PFSK-1 (cell line): ENCODE data around the gene GAGE12E.
"Not testable (repeated sequence)": the region's sequence is repeated elsewhere in the genome, so short reads cannot be mapped to it uniquely, and the experiment has no call there.

ENCODE experiments used
- FOXP2 ChIP-seq: optimal IDR thresholded peaks from 2 replicates; pipeline ENCODE3; 2011; ENCODE audit warnings: borderline replicate concordance, control low read depth, inconsistent platforms; ENCODE audit not compliant: insufficient read depth; ENCODE audit errors: extremely low read length, extremely low read depth
- POLR2AphosphoS5 ChIP-seq: IDR thresholded peaks from 2 replicates; pipeline ENCODE4 v1.6.1; 2012; ENCODE audit warnings: low read depth, mild to moderate bottlenecking, control low read depth, low read length, moderate library complexity
- SIN3A ChIP-seq: IDR thresholded peaks from 2 replicates; pipeline ENCODE4 v1.6.1; 2012; ENCODE audit warnings: mild to moderate bottlenecking, low read length, moderate library complexity, borderline replicate concordance; ENCODE audit not compliant: insufficient read depth
- TAF1 ChIP-seq: IDR thresholded peaks from 2 replicates; pipeline ENCODE4 v1.6.1; 2012; ENCODE audit warnings: low read length, control low read depth, borderline replicate concordance; ENCODE audit not compliant: insufficient read depth
- TF ChIP-seq, protein P1 (sequence below), 2 experiments: IDR thresholded peaks; 2 replicates each; pipeline versions ENCODE4 v1.6.1 to v1.8.0; 2011 to 2012; ENCODE audit warnings: low read depth in 2 of 2, low read length in 2 of 2, control low read depth in 1 of 2, inconsistent platforms in 1 of 2, mild to moderate bottlenecking in 1 of 2, moderate library complexity in 1 of 2; ENCODE audit not compliant: insufficient read depth in 1 of 2

DNA sequence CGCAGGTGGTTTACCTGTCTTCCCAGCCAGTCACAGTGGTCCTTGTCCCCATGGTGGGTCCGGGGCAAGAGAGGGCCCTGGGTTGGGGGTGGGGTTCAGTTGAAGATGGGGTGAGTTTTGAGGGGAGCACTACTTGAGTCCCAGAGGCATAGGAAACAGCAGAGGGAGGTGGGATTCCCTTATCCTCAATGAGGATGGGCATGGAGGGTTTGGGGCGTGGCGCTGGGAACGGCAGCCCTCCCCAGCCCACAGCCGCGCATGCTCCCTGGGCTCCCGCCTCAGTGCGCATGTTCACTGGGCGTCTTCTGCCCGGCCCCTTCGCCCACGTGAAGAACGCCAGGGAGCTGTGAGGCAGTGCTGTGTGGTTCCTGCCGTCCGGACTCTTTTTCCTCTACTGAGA lies 38.1 kb downstream of the GAGE12E start, which contains the start of gene GAGE2A:
- TF ChIP-seq, protein P1, sequence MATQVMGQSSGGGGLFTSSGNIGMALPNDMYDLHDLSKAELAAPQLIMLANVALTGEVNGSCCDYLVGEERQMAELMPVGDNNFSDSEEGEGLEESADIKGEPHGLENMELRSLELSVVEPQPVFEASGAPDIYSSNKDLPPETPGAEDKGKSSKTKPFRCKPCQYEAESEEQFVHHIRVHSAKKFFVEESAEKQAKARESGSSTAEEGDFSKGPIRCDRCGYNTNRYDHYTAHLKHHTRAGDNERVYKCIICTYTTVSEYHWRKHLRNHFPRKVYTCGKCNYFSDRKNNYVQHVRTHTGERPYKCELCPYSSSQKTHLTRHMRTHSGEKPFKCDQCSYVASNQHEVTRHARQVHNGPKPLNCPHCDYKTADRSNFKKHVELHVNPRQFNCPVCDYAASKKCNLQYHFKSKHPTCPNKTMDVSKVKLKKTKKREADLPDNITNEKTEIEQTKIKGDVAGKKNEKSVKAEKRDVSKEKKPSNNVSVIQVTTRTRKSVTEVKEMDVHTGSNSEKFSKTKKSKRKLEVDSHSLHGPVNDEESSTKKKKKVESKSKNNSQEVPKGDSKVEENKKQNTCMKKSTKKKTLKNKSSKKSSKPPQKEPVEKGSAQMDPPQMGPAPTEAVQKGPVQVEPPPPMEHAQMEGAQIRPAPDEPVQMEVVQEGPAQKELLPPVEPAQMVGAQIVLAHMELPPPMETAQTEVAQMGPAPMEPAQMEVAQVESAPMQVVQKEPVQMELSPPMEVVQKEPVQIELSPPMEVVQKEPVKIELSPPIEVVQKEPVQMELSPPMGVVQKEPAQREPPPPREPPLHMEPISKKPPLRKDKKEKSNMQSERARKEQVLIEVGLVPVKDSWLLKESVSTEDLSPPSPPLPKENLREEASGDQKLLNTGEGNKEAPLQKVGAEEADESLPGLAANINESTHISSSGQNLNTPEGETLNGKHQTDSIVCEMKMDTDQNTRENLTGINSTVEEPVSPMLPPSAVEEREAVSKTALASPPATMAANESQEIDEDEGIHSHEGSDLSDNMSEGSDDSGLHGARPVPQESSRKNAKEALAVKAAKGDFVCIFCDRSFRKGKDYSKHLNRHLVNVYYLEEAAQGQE (IDR thresholded peaks at IDR 0.05; ENCODE audit: insufficient read depth in 1 of 2, low read depth in 2 of 2, low read length in 2 of 2): not testable (repeated sequence)
- not testable (repeated sequence) for TF ChIP-seq TAF1, POLR2AphosphoS5, SIN3A, FOXP2
